Chondrocyte (in vitro differentiated cells): ENCODE measurements around the gene SCPEP1. TPM values are rescaled to one million over a fixed set of nuclear protein-coding genes. Genes with fewer than 3 reads are reported as not detected.

Source experiments
- DNase-seq: peaks from one replicate; pipeline ENCODE4 v3.0.0; 2021; ENCODE audit warnings: mixed read lengths, low spot score
- H3K27ac Mint-ChIP-seq: one replicate; pipeline ENCODE4 v1.8.0; 2021; ENCODE audit warnings: mild to moderate bottlenecking, moderate library complexity, mixed read lengths; ENCODE audit not compliant: unreplicated experiment
- H3K27me3 Mint-ChIP-seq: 2 replicates; pipeline ENCODE4 v1.8.0; 2021; ENCODE audit warnings: low read depth, mixed read lengths
- H3K36me3 Mint-ChIP-seq: 2 replicates; pipeline ENCODE4 v1.8.0; 2021; ENCODE audit warnings: low read depth, mixed read lengths
- H3K4me1 Mint-ChIP-seq: 2 replicates; pipeline ENCODE4 v1.8.0; 2021; ENCODE audit warnings: low read depth, mild to moderate bottlenecking, mixed read lengths
- H3K4me3 Mint-ChIP-seq: one replicate; pipeline ENCODE4 v1.8.0; 2021; ENCODE audit warnings: mild to moderate bottlenecking, moderate library complexity, mixed read lengths; ENCODE audit not compliant: unreplicated experiment
- H3K9me3 Mint-ChIP-seq: 2 replicates; pipeline ENCODE4 v1.8.0; 2021; ENCODE audit warnings: low read depth, mixed read lengths
- CTCF ChIP-seq: fragments of 200-600 bp; sonication (generic); IDR thresholded peaks from 2 replicates; pipeline ENCODE4 v1.5.0; 2021; ENCODE audit warnings: antibody characterized with exemption, mild to moderate bottlenecking, moderate library complexity
- total RNA-seq: library from RNA; stranded (reverse); gene quantifications from 3 replicates; pipeline ENCODE4 v1.2.1, GENCODE V29; 2021

The SCPEP1 gene
- total RNA-seq, 1 donor from 2014 or later: 50.8 TPM

GRCh38 chr17:56933151-56933745 lies 44.7 kb upstream of the SCPEP1 start:
- no peaks in the 10 kb centered on the region for H3K4me1 Mint-ChIP-seq
- H3K36me3 Mint-ChIP-seq: peaks cover 13% of the 10 kb centered on the region
- H3K4me3 Mint-ChIP-seq: no peak overlapping the region

GRCh38 chr17:56933868-56934267 lies 44.1 kb upstream of the SCPEP1 start:
- TF ChIP-seq CTCF: no peak
- Mint-ChIP-seq H3K9me3 (peaks cover 15% of the 10 kb centered on the region), H3K27ac (no peak overlapping the region), H3K27me3 (no peaks in the 10 kb centered on the region), H3K4me1 (no peaks in the 10 kb centered on the region), H3K36me3 (peaks cover 17% of the 10 kb centered on the region), H3K4me3 (no peak overlapping the region)
- no peak for DNase-seq

More at GRCh38 chr17:56933151-56933745, 44.7 kb upstream of the SCPEP1 start:
- TF ChIP-seq CTCF: no peak
- Mint-ChIP-seq H3K27me3 (no peaks in the 10 kb centered on the region), H3K9me3 (peaks cover 15% of the 10 kb centered on the region), H3K27ac (no peak overlapping the region)
- no peak for DNase-seq

- Mint-ChIP-seq H3K4me3 (no peak overlapping the region), H3K9me3 (peaks cover 13% of the 10 kb centered on the region), H3K27me3 (no peaks in the 10 kb centered on the region), H3K4me1 (no peaks in the 10 kb centered on the region), H3K36me3 (peaks cover 17% of the 10 kb centered on the region), H3K27ac (no peak overlapping the region)
- TF ChIP-seq CTCF: no peak
- DNase-seq: no peak
These were observed 43.7 kb upstream of the SCPEP1 start for GRCh38 chr17:56934280-56934679.

GRCh38 chr17:56935461-56935860 lies 42.5 kb upstream of the SCPEP1 start:
- Mint-ChIP-seq H3K27ac (no peak overlapping the region), H3K4me3 (no peak overlapping the region), H3K4me1 (no peaks in the 10 kb centered on the region), H3K36me3 (peaks cover 19% of the 10 kb centered on the region), H3K9me3 (peaks cover 4% of the 10 kb centered on the region), H3K27me3 (no peaks in the 10 kb centered on the region)
- no peak for TF ChIP-seq CTCF
- DNase-seq: no peak

- no peak for DNase-seq
- no peak overlapping the region for H3K4me3 Mint-ChIP-seq
- no peaks in the 10 kb centered on the region for H3K9me3 Mint-ChIP-seq
- no peak overlapping the region for H3K27ac Mint-ChIP-seq
- no peaks in the 10 kb centered on the region for H3K4me1 Mint-ChIP-seq
- TF ChIP-seq CTCF: no peak
- H3K27me3 Mint-ChIP-seq: no peaks in the 10 kb centered on the region
- H3K36me3 Mint-ChIP-seq: peaks cover 22% of the 10 kb centered on the region
These were observed 41.1 kb upstream of the SCPEP1 start for GRCh38 chr17:56936697-56937322.
